OCI-LY7 (cell line): ENCODE data around the gene RIC8B. TPM values are rescaled to one million over a fixed set of nuclear protein-coding genes. Genes with fewer than 3 reads are reported as not detected.

Experiments used
- BruUV-seq: library from RNA; stranded (reverse); fragments of 400-500 nt; replicated peaks from 2 replicates; lab custom pipeline; 2021; lab: Mats Ljungman, UMichigan
- CTCF ChIA-PET: fragments of 300-600 bp; sonication (Branson Sonifier 250); formaldehyde crosslinking; loops from one replicate; lab custom pipeline; 2022; ENCODE audit warnings: antibody characterized with exemption; ENCODE audit not compliant: unreplicated experiment; lab: Charles Lee
- POLR2A ChIA-PET: fragments of 300-600 bp; sonication (Branson Sonifier 250); formaldehyde crosslinking; loops from one replicate; lab custom pipeline; 2022; ENCODE audit warnings: antibody characterized with exemption; lab: Charles Lee
- DNase-seq: peaks from one replicate; pipeline ENCODE4 v3.0.0-alpha.2; 2015; ENCODE audit warnings: low spot score
- H2AFZ ChIP-seq: fragments of 200-600 bp; sonication (generic), shearing (Covaris generic); 2 replicates; pipeline ENCODE4 v1.6.1; 2014; ENCODE audit warnings: mild to moderate bottlenecking, antibody characterized with exemption, low read length, moderate library complexity
- H3K27ac ChIP-seq: fragments of 200-600 bp; sonication (generic); 2 replicates; pipeline ENCODE4 v1.5.1; 2014; ENCODE audit warnings: mixed run types, low read depth, mild to moderate bottlenecking, moderate library complexity, low read length, inconsistent platforms; ENCODE audit not compliant: poor library complexity, severe bottlenecking
- H3K36me3 ChIP-seq: fragments of 200-600 bp; sonication (generic); 2 replicates; pipeline ENCODE4 v1.6.1; 2014; ENCODE audit warnings: mild to moderate bottlenecking, antibody characterized with exemption, low read length, moderate library complexity, mixed read lengths; ENCODE audit not compliant: insufficient read depth
- H3K4me1 ChIP-seq: fragments of 200-600 bp; sonication (generic); 2 replicates; pipeline ENCODE4 v1.5.1; 2014; ENCODE audit warnings: mild to moderate bottlenecking, low read length; ENCODE audit not compliant: insufficient read depth, poor library complexity, severe bottlenecking
- H3K4me2 ChIP-seq: fragments of 200-600 bp; sonication (generic); 2 replicates; pipeline ENCODE4 v1.6.1; 2014; ENCODE audit warnings: mild to moderate bottlenecking, low read length
- H3K4me3 ChIP-seq: fragments of 200-600 bp; sonication (generic); 2 replicates; pipeline ENCODE4 v1.5.1; 2014; ENCODE audit warnings: mild to moderate bottlenecking, low read depth, low read length; ENCODE audit not compliant: poor library complexity, severe bottlenecking
- H3K79me2 ChIP-seq: fragments of 200-600 bp; sonication (generic); 2 replicates; pipeline ENCODE4 v1.6.1; 2016; ENCODE audit warnings: low read depth, mild to moderate bottlenecking, low read length, moderate library complexity, mixed read lengths; ENCODE audit not compliant: insufficient read depth
- H3K9me2 ChIP-seq: fragments of 200-600 bp; sonication (generic); 2 replicates; pipeline ENCODE4 v1.6.1; 2016; ENCODE audit warnings: mild to moderate bottlenecking, low read length, mixed read lengths; ENCODE audit not compliant: insufficient read depth
- H3K9me3 ChIP-seq: fragments of 200-600 bp; sonication (generic); 2 replicates; pipeline ENCODE4 v1.6.1; 2014; ENCODE audit warnings: mild to moderate bottlenecking, mixed run types, low read length, mixed read lengths
- H4K20me1 ChIP-seq: fragments of 200-600 bp; sonication (generic); 2 replicates; pipeline ENCODE4 v1.6.1; 2014; ENCODE audit warnings: mild to moderate bottlenecking, antibody characterized with exemption, low read length, moderate library complexity, mixed read lengths; ENCODE audit not compliant: insufficient read depth
- EZH2phosphoT487 ChIP-seq: fragments of 200-600 bp; sonication (generic); IDR thresholded peaks from 2 replicates; pipeline ENCODE4 v1.6.1; 2018; ENCODE audit warnings: low read depth, borderline replicate concordance, mild to moderate bottlenecking, mixed run types, antibody characterized with exemption, low read length, moderate library complexity, mixed read lengths
- intact Hi-C: fragments of 100-400 bp; cut with micrococcal nuclease; formaldehyde crosslinking; loops from one replicate; pipeline ENCODE4 v1.10.0; 2022; ENCODE audit not compliant: unreplicated experiment
- total RNA-seq, 2 experiments: library from RNA; depleted of rRNA in 1 of 2; stranded (reverse); fragments of >200 nt in 1 of 2; shearing (Covaris generic) in 1 of 2; gene quantifications; 2 replicates each; pipeline ENCODE4 v1.2.3, GENCODE V29; 2014 to 2022
- TF ChIP-seq, protein P1 (sequence below): fragments of 200-600 bp; sonication (generic); conservative IDR thresholded peaks from 2 replicates; pipeline ENCODE4 v1.5.1; 2014; ENCODE audit warnings: mild to moderate bottlenecking, antibody characterized with exemption, low read length, moderate library complexity, mixed read lengths

The RIC8B gene
- total RNA-seq, 2 experiments from 2014 or later = 9.6 TPM; not detected in 1

DNA sequence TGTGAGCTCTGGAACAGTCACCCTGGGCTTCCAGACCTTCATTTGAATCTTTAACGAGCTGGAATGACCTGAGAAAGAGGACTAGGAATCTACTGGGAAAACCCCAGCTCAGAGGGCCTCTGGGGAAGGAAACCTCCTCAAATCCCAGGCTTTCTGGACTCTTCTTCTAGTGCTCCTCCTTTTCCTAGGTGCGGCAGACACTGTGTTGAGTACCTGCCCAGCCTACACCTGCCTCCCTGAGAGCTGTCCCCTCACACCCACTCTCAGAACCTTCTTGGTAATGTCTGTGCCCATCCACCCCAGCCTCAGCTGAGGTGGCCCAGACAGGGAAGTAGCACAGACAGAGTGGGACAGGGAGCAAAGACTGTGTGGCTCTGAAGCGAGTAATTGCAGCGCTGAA is 133.4 kb downstream of the RIC8B start:
- Histone ChIP-seq H3K4me3 (no peak overlapping the region), H3K4me2 (no peak overlapping the region), H2AFZ (no peak overlapping the region), H4K20me1 (no peaks in the 10 kb centered on the region), H3K79me2 (no peaks in the 10 kb centered on the region), H3K9me3 (no peaks in the 10 kb centered on the region), H3K36me3 (no peaks in the 10 kb centered on the region), H3K4me1 (peaks cover 11% of the 10 kb centered on the region), H3K9me2 (no peaks in the 10 kb centered on the region), H3K27ac (no peak overlapping the region)
- BruUV-seq = no TSS peak
- no peak for DNase-seq
- intact Hi-C loops = no loop called here
- TF ChIP-seq, protein P1, sequence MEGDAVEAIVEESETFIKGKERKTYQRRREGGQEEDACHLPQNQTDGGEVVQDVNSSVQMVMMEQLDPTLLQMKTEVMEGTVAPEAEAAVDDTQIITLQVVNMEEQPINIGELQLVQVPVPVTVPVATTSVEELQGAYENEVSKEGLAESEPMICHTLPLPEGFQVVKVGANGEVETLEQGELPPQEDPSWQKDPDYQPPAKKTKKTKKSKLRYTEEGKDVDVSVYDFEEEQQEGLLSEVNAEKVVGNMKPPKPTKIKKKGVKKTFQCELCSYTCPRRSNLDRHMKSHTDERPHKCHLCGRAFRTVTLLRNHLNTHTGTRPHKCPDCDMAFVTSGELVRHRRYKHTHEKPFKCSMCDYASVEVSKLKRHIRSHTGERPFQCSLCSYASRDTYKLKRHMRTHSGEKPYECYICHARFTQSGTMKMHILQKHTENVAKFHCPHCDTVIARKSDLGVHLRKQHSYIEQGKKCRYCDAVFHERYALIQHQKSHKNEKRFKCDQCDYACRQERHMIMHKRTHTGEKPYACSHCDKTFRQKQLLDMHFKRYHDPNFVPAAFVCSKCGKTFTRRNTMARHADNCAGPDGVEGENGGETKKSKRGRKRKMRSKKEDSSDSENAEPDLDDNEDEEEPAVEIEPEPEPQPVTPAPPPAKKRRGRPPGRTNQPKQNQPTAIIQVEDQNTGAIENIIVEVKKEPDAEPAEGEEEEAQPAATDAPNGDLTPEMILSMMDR = no peak
- no peak for TF ChIP-seq EZH2phosphoT487
- CTCF ChIA-PET = no interaction called here
- POLR2A ChIA-PET = no interaction called here

DNA sequence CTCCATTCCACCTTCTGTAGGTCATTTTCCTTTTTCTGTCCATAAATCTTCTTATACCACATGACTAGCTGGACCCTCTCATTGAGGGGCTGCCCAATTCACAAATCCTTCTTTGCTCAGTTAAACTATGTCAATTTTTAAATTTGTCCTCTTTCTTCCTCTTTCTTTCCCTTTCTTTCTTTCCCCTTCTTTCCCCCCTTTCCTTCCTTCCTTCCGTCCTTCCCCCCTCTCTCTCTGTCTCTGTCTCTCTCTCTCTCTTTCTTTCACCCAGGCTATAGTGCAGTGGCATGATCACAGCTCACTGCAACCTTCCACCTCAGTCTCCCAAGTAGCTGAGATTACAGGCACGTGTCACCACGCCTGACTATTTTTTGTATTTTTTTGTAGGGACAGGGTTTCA is 134.1 kb downstream of the RIC8B start:
- H3K4me2 ChIP-seq = no peak overlapping the region
- H3K36me3 ChIP-seq = no peaks in the 10 kb centered on the region
- POLR2A ChIA-PET = no interaction called here
- H3K27ac ChIP-seq = no peak overlapping the region
- H3K9me3 ChIP-seq = no peaks in the 10 kb centered on the region
- no peak for DNase-seq
- TF ChIP-seq, protein P1 = no peak
- TF ChIP-seq EZH2phosphoT487 = no peak
- no peak overlapping the region for H3K4me3 ChIP-seq
- no peak overlapping the region for H2AFZ ChIP-seq
- CTCF ChIA-PET = no interaction called here
- H3K79me2 ChIP-seq = no peaks in the 10 kb centered on the region
- no TSS peak for BruUV-seq
- H4K20me1 ChIP-seq = no peaks in the 10 kb centered on the region
- H3K4me1 ChIP-seq = peaks cover 11% of the 10 kb centered on the region
- H3K9me2 ChIP-seq = no peaks in the 10 kb centered on the region
- intact Hi-C loops = no loop called here

GRCh38 chr12:106910202-106910601 is 135.7 kb downstream of the RIC8B start:
- Histone ChIP-seq H3K9me2 (no peaks in the 10 kb centered on the region), H3K27ac (no peak overlapping the region), H3K79me2 (no peaks in the 10 kb centered on the region), H3K4me3 (no peak overlapping the region), H4K20me1 (no peaks in the 10 kb centered on the region), H3K9me3 (no peaks in the 10 kb centered on the region), H3K36me3 (no peaks in the 10 kb centered on the region), H3K4me1 (peaks cover 11% of the 10 kb centered on the region), H2AFZ (no peak overlapping the region), H3K4me2 (peak overlapping the region; percentile 30; the same call in 1 of the 2 replicates)
- intact Hi-C loops = loop anchor here (10.0 kb wide), 1 partner anchor 555 kb away; the partner anchor contains the start of gene POLR3B
- CTCF ChIA-PET = no interaction called here
- TF ChIP-seq EZH2phosphoT487 = no peak
- TF ChIP-seq, protein P1 = no peak
- POLR2A ChIA-PET = interaction anchor here (0.6 to 0.7 kb wide), 2 partner anchors 414 to 965 kb away, joined by 3 to 4 read pairs; no protein-coding TSS in a partner anchor
- BruUV-seq = no TSS peak
- peak; percentile 52 for DNase-seq
